Nephron progenitor cell (in vitro differentiated cells): ENCODE results near the gene FAM124B.

ENCODE experiments used
- DNase-seq: peaks from one replicate; pipeline ENCODE4 v3.0.0; 2021
- H3K27ac Mint-ChIP-seq: 2 replicates; pipeline ENCODE4 v1.8.0; 2021; ENCODE audit warnings: mild to moderate bottlenecking, moderate library complexity, mixed read lengths
- H3K27me3 Mint-ChIP-seq: 2 replicates; pipeline ENCODE4 v1.8.0; 2021; ENCODE audit warnings: mild to moderate bottlenecking, low read depth, mixed read lengths; ENCODE audit not compliant: poor library complexity
- H3K36me3 Mint-ChIP-seq: 2 replicates; pipeline ENCODE4 v1.8.0; 2021; ENCODE audit warnings: low read depth, mixed read lengths
- H3K4me1 Mint-ChIP-seq: 2 replicates; pipeline ENCODE4 v1.8.0; 2021; ENCODE audit warnings: mixed read lengths
- H3K4me3 Mint-ChIP-seq: 2 replicates; pipeline ENCODE4 v1.8.0; 2021; ENCODE audit warnings: mild to moderate bottlenecking, moderate library complexity, mixed read lengths
- H3K9me3 Mint-ChIP-seq: 2 replicates; pipeline ENCODE4 v1.8.0; 2021; ENCODE audit warnings: mild to moderate bottlenecking, moderate library complexity, mixed read lengths
- TF ChIP-seq, protein P1 (sequence below): fragments of 200-600 bp; sonication (generic); IDR thresholded peaks from 2 replicates; pipeline ENCODE4 v1.5.0; 2021; ENCODE audit warnings: antibody characterized with exemption

FAM124B gene

DNA sequence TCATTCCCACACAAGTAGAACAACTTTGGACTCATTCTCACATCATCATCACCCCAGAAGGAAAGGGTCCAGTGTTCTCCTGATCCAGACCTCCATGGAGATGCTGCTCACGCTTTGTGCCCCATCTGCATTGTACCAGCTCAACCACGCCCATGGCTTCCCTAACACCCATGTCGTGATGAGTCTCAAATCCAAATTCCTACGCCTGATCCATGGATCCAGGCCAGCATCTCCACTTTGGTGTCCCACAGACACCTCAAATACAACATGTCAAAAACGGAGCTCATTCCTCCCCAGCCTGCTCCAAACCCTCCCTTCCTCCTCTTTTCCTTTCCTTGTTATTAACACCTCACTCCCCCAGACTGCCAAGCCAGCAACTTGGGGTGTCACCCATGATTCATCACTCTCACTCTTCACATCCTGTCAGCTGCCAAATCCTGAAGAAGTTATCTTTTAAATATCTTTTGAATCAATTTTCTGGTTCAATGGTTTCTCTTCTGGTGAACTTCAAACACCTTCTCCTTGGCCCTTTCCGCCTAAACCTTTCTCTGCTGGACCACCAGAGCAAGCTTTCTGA, 30.2 kb upstream of the FAM124B start:
- Mint-ChIP-seq H3K36me3 (no peaks in the 10 kb centered on the region), H3K27me3 (peaks cover 11% of the 10 kb centered on the region), H3K4me1 (peaks cover 5% of the 10 kb centered on the region), H3K4me3 (no peak overlapping the region), H3K27ac (no peak overlapping the region), H3K9me3 (peaks cover 24% of the 10 kb centered on the region)
- DNase-seq: no peak
- TF ChIP-seq, protein P1, sequence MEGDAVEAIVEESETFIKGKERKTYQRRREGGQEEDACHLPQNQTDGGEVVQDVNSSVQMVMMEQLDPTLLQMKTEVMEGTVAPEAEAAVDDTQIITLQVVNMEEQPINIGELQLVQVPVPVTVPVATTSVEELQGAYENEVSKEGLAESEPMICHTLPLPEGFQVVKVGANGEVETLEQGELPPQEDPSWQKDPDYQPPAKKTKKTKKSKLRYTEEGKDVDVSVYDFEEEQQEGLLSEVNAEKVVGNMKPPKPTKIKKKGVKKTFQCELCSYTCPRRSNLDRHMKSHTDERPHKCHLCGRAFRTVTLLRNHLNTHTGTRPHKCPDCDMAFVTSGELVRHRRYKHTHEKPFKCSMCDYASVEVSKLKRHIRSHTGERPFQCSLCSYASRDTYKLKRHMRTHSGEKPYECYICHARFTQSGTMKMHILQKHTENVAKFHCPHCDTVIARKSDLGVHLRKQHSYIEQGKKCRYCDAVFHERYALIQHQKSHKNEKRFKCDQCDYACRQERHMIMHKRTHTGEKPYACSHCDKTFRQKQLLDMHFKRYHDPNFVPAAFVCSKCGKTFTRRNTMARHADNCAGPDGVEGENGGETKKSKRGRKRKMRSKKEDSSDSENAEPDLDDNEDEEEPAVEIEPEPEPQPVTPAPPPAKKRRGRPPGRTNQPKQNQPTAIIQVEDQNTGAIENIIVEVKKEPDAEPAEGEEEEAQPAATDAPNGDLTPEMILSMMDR: no peak

DNA sequence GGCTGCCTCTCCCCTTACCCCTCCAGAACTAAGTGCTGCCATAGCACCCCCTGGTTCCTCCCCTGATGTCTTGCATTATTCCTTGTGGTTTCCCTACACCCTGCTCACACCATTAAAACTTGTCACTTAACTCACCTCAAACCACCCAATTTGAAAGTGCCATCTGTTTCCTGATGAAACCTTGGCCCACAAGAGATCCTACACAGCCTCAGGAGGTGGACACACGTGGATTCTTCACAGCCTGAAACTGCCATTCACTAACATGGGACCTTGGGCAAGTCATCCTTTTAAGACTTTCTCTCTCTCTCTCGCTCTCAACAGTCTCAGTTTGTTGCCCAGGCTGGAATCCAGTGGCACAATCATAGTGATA, 27.5 kb upstream of the FAM124B start:
- no peak for DNase-seq
- Mint-ChIP-seq H3K4me3 (no peak overlapping the region), H3K4me1 (peaks cover 5% of the 10 kb centered on the region), H3K9me3 (peaks cover 38% of the 10 kb centered on the region), H3K27me3 (peaks cover 7% of the 10 kb centered on the region), H3K27ac (no peak overlapping the region), H3K36me3 (no peaks in the 10 kb centered on the region)
- TF ChIP-seq, protein P1: no peak

DNA sequence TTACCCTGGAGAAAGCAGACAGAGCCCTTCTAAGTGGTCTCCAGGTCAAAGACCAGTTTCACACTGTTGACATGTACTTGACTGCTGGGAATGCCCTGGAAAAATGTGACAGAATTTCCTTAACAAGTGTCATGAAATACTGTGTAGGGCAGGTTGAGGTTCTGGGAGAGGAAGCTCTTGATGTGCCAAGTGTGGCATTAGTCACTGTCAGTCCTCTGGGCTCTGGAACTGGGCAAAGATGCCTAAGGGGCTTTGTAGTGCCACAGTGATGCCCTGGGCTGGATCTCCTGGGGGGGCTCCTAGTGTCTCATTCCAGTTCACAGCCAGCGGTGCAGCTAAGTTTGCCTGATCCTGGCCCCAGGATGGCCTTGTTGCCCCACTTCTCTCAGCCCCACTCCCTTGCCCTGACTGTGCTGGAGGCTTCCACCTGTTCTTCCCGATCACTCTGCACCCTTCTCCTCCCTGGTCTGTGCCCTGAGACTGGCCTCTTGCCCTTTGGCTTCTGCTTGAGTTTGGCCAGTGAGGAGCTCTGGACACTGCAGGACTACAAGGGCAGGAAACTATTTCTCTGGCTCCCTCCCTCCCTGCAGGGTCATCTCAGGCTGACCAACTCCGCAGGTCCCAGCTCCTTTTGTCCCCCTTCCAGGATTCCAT, 27.0 kb upstream of the FAM124B start:
- H3K36me3 Mint-ChIP-seq: no peaks in the 10 kb centered on the region
- TF ChIP-seq, protein P1: no peak
- peaks cover 5% of the 10 kb centered on the region for H3K4me1 Mint-ChIP-seq
- H3K27me3 Mint-ChIP-seq: peaks cover 7% of the 10 kb centered on the region
- H3K9me3 Mint-ChIP-seq: peaks cover 41% of the 10 kb centered on the region
- DNase-seq: no peak
- no peak overlapping the region for H3K27ac Mint-ChIP-seq
- no peak overlapping the region for H3K4me3 Mint-ChIP-seq

DNA sequence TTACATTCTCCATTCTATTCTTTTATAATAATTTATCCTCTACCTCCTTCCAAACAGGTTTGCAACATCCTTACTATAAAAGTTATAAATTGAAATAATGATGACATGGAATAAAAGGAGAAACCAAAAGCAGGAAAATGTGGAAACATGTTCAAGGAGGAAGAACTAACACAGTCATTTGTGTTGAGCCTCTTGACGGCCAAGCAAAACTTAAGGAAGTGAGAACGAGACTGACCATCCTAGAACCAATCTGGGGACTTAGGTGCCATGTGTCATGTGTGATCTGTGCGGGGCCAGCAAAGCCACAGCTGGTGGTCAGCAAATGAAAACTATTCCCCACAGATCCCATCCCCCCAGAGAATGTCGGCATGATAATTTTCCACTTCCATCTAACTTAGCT, 25.6 kb upstream of the FAM124B start:
- H3K4me3 Mint-ChIP-seq: no peak overlapping the region
- no peak for DNase-seq
- H3K9me3 Mint-ChIP-seq: peaks cover 33% of the 10 kb centered on the region
- H3K36me3 Mint-ChIP-seq: no peaks in the 10 kb centered on the region
- TF ChIP-seq, protein P1: no peak
- H3K27me3 Mint-ChIP-seq: peaks cover 7% of the 10 kb centered on the region
- no peaks in the 10 kb centered on the region for H3K4me1 Mint-ChIP-seq
- no peak overlapping the region for H3K27ac Mint-ChIP-seq

DNA sequence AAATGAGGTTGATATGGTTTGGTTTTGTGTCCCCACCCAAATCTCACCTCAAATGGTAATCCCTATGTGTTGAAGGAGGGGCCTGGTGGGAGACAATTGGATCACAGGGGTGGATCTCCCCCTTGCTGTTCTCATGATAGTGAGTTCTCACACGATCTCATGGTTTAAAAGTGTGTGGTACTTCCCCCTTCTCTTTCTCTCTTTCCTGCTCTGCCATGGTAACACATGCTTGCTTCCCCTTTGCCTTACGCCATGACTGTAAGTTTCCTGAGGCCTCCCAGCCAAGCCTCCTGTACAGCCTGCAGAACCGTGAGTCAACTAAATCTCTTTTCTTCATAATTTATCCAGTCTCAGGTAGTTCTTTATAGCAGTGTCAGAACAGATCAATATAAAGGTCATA, 24.7 kb upstream of the FAM124B start:
- Mint-ChIP-seq H3K4me3 (no peak overlapping the region), H3K27ac (no peak overlapping the region), H3K4me1 (no peaks in the 10 kb centered on the region), H3K27me3 (peaks cover 7% of the 10 kb centered on the region), H3K36me3 (no peaks in the 10 kb centered on the region), H3K9me3 (peaks cover 29% of the 10 kb centered on the region)
- no peak for DNase-seq
- TF ChIP-seq, protein P1: no peak

DNA sequence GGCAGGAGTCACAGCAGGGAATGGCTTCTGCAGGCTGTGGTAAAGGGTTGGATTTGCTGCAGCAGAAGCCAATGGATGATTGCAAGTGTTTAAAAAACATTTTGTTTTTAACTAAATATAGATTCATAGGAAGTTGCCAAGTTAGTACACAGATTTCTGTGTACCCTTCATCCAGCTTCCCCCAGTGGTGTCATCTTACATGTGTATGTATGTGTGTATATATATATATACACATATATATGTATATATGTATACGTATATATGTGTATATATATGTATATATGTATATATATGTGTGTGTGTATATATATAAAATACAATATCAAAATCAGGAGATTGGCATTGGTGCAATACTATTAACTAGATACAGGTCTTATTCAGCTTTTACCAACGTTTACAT, 19.2 kb upstream of the FAM124B start:
- TF ChIP-seq, protein P1: no peak
- Mint-ChIP-seq H3K27ac (no peak overlapping the region), H3K9me3 (peaks cover 19% of the 10 kb centered on the region), H3K4me1 (no peaks in the 10 kb centered on the region), H3K27me3 (no peaks in the 10 kb centered on the region), H3K36me3 (no peaks in the 10 kb centered on the region), H3K4me3 (no peak overlapping the region)
- DNase-seq: no peak
